Stimulated activated CD8-positive, alpha-beta memory T cell treated with anti-CD3 and anti-CD28 coated beads, Interleukin-12 subunit alpha, Interleukin-12 subunit beta, amount 100 ng/mL, for 4 hours (primary cell): ENCODE results near the gene NMRK2.
"Not testable (repeated sequence)": the region's sequence is repeated elsewhere in the genome, so short reads cannot be mapped to it uniquely, and the experiment has no call there.

Experiments used
- DNase-seq: peaks from one replicate; pipeline ENCODE4 v3.0.0-alpha.2; 2020; ENCODE audit warnings: low read depth

NMRK2 gene

DNA sequence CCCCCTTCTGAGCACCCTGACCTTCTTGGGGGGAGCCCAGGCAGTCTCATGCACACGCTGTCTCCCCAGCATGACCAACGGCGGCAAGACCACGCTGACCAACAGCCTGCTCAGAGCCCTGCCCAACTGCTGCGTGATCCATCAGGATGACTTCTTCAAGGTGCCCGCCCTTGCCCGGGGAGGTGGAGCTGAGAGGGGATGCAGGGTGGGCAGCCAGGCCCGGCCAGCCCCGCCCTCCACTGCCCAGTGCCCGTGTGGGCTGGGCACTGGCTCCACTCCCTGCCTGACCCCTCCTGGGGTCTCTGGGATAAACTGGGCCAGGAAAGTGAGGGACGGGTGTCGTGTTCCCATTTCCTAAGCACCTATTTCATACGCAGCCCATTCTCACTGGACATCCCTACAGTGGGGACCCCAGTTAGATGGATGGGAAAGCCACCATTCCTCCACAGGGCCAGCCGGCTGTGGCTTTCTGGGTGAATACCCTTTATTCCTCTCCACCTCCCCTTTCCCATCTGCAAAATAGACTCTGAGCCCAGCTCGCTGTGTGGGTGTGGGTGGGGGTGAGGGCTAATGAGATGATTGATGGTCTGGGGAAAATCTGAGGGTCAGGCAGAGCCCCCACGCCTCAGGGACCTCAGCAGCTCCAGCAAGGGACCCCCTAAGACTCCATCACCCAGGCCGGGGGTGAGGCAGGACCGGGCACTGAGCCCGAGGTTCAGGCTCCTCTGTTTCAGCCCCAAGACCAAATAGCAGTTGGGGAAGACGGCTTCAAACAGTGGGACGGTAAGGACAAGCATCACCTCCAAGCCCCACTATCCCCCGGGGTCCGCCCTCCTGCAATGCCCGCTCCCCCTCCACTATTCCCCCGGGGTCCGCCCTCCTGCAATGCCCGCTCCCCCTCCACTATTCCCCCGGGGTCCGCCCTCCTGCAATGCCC is 3.9 kb downstream of the NMRK2 start:
- no peak for DNase-seq

- DNase-seq, result not testable (repeated sequence)
These were observed 5.6 kb downstream of the NMRK2 start for GRCh38 chr19:3938300-3938950.

GRCh38 chr19:3942790-3943409 is 10.0 kb downstream of the NMRK2 start:
- no peak for DNase-seq

DNA sequence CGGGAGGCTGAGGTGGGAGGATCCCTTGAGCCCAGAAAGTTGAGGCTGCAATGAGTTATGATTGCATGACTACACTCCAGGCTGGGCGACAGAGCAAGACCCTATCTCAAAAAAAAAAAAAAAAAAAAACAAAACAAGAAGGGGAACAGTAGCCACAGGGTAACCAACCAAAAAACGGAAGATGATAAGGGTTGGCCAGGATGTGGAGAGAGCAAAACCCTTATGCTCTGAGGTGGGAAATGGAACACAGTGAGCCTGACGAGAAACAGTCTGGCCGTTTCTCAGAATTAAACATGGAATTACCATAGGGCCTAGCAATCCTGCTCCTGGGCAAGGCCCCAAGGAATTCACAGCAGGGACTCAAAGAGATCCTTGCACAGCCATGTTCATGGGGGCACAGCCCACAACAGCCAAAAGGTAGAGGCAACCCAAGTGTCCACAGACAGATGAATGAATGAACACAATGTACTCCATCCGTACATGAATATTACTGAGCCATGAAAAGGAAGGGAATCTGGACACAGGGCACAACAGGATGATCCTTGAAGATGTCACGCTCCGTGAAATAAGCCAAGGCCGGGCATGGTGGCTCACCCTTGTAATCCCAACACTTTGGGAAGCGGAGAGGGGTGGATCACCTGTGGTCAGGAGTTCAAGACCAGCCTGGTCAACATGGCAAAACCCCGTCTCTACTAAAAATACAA is 11.3 kb downstream of the NMRK2 start:
- no peak for DNase-seq

- DNase-seq, result no peak
These were observed 13.0 kb downstream of the NMRK2 start for GRCh38 chr19:3945838-3946237.

GRCh38 chr19:3947316-3947933 is 14.6 kb downstream of the NMRK2 start:
- DNase-seq, result not testable (repeated sequence)

- no peak for DNase-seq
These were observed 16.4 kb downstream of the NMRK2 start for GRCh38 chr19:3949294-3949693.

GRCh38 chr19:3949997-3950859 is 17.4 kb downstream of the NMRK2 start:
- no peak for DNase-seq

GRCh38 chr19:3950871-3951861 is 18.3 kb downstream of the NMRK2 start:
- DNase-seq, result no peak

DNA sequence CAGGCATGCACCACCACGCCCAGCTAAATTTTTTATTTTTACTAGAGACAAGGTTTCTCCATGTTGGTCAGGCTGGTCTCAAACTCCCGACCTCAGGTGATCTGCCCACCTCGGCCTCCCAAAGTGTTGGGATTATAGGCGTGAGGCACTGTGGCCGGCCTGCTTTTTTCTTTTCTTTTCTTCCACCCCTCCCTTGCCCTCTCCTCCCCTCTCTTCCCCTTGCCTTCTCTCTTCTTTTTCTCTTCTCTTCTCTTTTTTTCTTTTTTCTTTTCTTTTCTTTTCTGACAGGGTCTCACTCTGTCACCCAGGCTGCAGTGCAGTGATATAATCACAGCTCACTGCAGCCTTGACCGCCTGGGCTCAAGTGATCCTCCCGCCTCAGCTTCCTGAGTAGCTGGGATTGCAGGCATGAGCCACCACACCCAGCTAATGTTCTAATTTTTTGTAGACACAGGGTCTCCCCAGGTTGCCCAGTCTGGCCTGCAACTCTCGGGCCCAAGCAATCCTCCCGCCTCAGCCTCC is 19.9 kb downstream of the NMRK2 start:
- DNase-seq, result not testable (repeated sequence)

DNA sequence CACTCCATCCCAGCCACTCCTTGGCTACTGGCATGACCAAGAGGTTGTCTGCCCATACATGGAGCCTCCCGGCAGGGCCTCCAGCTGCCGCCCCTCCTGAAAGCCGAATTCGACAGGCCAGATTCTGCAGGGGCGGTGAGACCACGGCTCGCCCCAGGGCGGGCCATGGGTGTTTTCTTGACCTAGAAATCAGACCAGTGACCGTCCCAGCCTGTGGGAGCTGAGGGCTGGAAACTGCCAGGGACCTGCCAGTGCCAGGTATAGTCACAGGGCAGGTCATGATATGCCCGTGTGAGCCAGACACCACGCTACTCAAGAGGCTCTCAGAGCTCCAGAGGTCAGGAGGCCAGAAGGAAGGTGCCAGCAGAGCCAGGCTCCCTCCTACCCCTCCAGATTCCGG is 21.2 kb downstream of the NMRK2 start:
- DNase-seq, result no peak

- not testable (repeated sequence) for DNase-seq
These were observed 22.4 kb downstream of the NMRK2 start for GRCh38 chr19:3955276-3955675.

DNA sequence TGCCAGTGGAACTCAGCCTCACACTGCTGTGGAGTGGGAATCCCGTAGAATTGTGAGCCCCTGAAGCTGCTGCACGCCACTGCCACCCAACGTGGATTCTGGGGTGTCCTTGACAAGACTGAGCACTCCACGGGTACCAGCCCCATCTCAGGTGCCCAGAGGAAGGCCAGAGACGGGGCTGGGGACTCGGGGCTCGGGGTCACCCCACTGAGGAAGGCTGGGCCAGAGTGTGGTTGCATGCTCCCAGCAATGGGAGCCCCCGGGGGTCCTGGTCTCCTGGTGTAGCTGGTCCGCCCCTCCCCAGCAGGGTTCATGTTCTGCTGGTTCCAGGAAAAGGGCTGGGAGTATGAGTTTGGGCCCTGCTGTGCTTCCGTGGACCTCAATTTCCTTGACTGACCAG is 22.8 kb downstream of the NMRK2 start:
- DNase-seq, result no peak

DNA sequence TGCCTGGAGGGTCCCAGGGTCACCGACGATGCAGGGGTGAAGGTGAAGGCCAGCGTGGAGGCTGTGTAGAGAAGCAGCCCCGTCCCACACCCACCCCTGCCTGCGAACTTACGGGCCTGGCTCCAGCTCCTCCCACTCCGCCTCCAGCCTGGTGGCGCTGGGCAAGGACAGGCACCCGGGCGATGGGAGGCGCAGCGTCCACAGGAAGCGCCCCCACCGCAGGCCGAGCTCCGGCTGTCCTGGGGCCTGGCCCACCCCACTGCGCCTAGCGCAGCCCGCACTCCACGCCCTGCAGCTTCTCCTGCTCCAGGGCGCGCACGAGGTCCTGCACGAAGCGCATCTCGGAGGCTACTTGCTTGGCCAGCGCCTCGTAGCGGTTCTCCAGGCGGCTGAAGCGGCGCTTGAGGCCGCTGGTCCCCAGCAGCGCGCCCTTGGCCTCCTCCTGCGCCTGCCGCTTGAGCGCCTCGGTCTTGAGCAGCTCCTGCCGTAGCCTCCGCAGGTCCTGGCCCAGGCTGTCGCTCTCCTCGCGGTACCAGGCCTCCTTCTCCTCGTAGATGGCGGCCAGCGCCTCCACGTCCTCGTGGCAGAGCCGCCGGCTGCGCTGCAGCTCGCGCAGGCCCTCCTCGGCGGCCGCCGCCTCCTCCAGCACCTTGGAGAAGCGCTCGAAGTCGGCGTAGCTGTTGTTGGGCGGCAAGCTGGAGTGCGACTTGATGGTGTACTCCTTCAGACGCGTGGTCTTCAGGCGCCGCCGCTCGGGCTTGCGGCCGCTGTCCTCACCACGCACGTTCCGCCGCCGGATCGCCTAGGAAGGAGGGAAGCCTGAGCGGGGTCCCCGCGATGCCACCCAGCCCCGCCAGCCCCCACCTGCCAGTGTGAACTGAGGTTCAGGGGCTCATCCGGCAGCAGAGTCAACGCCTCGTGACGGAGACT is 26.2 kb downstream of the NMRK2 start:
- no peak for DNase-seq

- DNase-seq, result no peak
These were observed 26.9 kb downstream of the NMRK2 start for GRCh38 chr19:3959766-3960131.

DNA sequence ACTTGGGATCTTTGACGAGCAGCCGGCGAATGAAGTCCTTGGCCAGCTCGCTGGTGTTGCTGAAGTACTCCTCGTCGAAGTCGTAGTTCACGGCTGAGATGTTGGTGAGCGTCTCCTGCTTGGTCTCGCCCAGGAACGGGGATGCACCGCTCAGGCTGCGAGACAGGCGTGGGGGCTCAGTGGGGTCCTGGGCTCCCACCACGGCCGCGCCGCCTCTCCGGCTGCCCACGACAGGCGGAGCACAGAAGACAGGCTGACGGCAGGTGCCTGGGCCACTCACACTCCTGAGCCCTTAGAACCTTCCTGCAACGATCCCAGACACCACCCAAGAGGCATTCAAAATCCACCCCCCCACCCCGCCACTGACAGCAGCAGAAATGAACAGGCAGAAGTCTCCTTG is 28.1 kb downstream of the NMRK2 start:
- DNase-seq, result no peak

DNA sequence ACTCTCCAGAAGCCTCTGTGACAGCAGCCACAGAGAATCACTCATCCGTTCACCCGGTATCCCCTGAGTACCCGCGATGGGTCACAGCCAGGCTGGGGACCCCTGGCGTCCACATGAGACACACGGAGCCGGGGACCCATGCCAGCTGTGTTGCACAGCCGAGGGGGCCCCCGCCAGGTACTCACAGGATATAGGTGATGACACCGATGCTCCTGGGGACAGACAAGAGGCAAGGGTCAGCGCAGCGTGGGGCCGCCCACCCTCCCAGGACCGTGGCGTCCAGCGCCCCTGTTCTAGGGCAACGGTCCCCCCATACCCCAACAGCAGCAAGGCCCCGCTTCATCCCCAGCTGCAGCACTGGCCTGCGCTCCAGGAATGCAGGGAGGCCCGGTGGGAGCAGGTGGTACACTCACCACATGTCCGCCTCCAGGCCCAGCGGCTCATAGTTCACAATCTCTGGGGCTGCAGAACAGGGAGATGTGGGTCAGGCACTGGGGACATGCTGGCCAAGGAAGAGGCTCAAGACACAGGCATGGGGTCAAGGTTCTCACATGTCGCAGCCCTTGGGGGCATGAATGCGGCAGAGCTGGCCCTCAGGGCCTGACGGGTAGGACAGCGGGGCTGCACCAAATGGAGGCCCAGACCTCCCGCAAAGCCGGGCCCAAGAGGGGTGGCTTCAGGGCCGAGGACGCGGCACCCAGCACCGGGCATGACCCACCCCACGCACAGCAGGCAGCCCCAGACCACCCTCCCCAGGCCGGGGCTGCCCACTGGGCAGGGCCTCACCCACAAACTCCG is 30.8 kb downstream of the NMRK2 start:
- no peak for DNase-seq
